NT2/D1 (cell line): Measurements from ENCODE around the gene MIA2.

ENCODE experiments used
- DNase-seq: peaks from one replicate; pipeline ENCODE4 v3.0.0-alpha.2; 2011; ENCODE audit warnings: low read depth, low spot score
- H3K27me3 ChIP-seq: 2 replicates; pipeline ENCODE4 v1.6.0; 2011; ENCODE audit warnings: mild to moderate bottlenecking; ENCODE audit not compliant: insufficient read length, insufficient read depth
- H3K36me3 ChIP-seq: 2 replicates; pipeline ENCODE4 v1.6.1; 2011; ENCODE audit warnings: mild to moderate bottlenecking, low read length, mixed read lengths; ENCODE audit not compliant: insufficient read depth, insufficient read length
- H3K4me1 ChIP-seq: 2 replicates; pipeline ENCODE4 v1.5.1; 2011; ENCODE audit not compliant: insufficient read depth, insufficient read length
- H3K4me3 ChIP-seq: 2 replicates; pipeline ENCODE4 v1.5.1; 2011; ENCODE audit warnings: low read depth; ENCODE audit not compliant: insufficient read length
- H3K9ac ChIP-seq: 2 replicates; pipeline ENCODE4 v1.6.0; 2011; ENCODE audit warnings: low read depth; ENCODE audit not compliant: insufficient read length
- H3K9me3 ChIP-seq: 2 replicates; pipeline ENCODE4 v1.5.1; 2011; ENCODE audit warnings: mild to moderate bottlenecking, low read length; ENCODE audit not compliant: insufficient read depth
- SUZ12 ChIP-seq: IDR thresholded peaks from 2 replicates; pipeline ENCODE4 v1.6.1; 2011; ENCODE audit not compliant: insufficient read length, insufficient read depth; ENCODE audit errors: extremely low read depth
- YY1 ChIP-seq: IDR thresholded peaks from 2 replicates; pipeline ENCODE4 v1.6.1; 2011; ENCODE audit not compliant: insufficient read length, insufficient read depth
- ZNF274 ChIP-seq: IDR thresholded peaks from 2 replicates; pipeline ENCODE4 v1.6.1; 2011; ENCODE audit warnings: mild to moderate bottlenecking, low read depth, low read length

Gene MIA2

DNA sequence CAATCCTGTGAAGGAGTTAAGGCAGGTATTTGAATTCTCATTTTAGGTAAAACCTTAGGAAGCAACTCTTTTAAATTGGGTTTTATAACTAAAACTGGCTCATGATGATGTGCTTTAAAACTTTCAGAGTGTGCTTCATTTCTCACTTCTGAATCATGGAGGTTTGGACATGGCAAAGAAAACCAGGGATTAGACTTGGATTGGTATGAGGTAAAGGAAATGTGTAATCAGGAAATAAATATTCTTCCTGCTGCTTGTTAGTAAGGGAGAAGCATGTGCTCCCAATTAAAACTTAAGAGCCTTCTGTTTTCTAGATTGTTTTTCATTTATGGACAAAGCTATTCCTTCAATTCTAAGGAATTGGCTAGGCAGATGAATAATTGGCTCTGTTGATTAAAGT lies 141.1 kb downstream of the MIA2 start:
- TF ChIP-seq SUZ12 = no peak
- TF ChIP-seq ZNF274 = no peak
- TF ChIP-seq YY1 = no peak
- DNase-seq = no peak
- Histone ChIP-seq H3K9me3 (no peaks in the 10 kb centered on the region), H3K36me3 (peaks cover 4% of the 10 kb centered on the region), H3K4me3 (no peak overlapping the region), H3K9ac (no peak overlapping the region), H3K4me1 (no peaks in the 10 kb centered on the region), H3K27me3 (no peaks in the 10 kb centered on the region)

DNA sequence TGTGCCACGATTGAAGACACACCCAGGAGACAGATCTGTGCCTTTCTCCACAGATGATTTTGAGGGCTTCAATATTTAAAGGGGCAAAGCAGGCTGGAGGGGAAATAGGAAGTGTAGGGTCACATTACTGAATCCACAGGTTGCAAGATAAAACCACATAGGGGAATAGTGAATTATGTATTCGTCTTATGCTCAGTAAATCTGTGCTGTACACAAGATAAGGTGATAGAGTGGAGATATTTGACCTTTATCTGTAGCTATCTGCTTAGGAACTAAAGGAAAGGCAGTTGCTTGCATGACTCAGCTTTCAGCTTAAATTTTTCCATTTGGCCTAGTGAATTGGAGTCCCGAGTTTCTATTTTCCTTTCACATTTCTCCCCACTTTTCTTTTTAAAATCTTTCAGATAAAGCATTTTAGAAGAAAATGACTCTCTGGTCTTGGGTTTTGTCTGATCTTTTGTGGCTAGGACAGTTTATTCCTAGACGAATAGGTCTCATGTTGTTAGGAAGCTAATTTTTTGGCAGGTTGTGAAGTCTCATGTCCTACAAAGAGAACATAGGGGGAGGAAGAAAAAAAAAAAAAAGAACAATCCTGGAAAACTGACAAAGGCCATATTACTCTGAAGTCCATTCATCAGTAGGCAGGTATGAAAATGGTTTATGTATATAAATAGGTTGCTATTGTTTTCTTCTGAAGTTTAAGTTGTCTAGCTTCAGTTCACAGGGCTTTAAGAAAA lies 143.1 kb downstream of the MIA2 start:
- no peaks in the 10 kb centered on the region for H3K4me1 ChIP-seq
- TF ChIP-seq YY1 (no peak), SUZ12 (no peak), ZNF274 (no peak)
- H3K9me3 ChIP-seq = no peaks in the 10 kb centered on the region
- no peak for DNase-seq
- H3K4me3 ChIP-seq = no peak overlapping the region
- no peaks in the 10 kb centered on the region for H3K27me3 ChIP-seq
- no peaks in the 10 kb centered on the region for H3K36me3 ChIP-seq
- H3K9ac ChIP-seq = no peak overlapping the region

DNA sequence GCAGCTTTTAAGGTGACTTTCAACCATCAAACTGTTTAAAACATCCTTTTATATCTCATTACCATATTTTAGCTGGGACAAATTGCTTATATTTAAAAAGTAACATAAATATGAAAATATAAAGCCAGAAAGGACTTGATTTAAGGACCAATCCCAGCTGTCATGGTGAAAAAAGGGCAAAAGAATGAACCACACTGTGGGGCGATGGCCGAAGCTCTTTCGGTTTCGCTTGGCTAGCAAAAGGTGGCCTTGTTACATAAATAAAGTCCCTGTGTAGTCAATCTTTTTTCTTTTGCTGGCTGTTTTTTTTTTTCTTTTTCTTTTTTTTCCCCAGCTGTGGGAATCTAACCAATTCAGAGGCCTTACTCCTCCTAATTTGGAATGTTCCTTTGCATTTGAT lies 147.7 kb downstream of the MIA2 start:
- H3K9me3 ChIP-seq = no peaks in the 10 kb centered on the region
- H3K36me3 ChIP-seq = no peaks in the 10 kb centered on the region
- no peak for TF ChIP-seq SUZ12
- no peak for TF ChIP-seq YY1
- no peak for TF ChIP-seq ZNF274
- no peak overlapping the region for H3K4me3 ChIP-seq
- no peak overlapping the region for H3K9ac ChIP-seq
- H3K27me3 ChIP-seq = no peaks in the 10 kb centered on the region
- no peak for DNase-seq
- H3K4me1 ChIP-seq = no peaks in the 10 kb centered on the region

DNA sequence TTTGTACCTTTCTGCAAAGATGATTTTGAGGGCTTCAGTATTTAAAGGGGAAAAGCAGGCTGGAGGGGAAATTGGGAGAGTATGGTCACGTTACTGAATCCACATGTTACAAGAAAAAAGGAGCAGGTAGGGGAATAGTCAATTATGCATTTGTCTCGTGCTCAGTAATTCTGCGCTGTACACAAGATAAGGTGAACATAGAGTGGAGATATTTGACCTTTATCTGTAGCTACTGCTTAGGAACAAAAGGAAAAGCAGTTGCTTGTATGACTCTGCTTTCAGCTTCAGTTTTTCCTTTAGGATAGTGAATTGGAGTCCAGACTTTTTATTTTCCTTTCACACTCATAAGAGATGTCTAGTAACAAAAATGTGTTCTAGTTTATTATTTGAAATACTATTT lies 148.7 kb downstream of the MIA2 start:
- no peak for DNase-seq
- no peak for TF ChIP-seq SUZ12
- no peak for TF ChIP-seq YY1
- TF ChIP-seq ZNF274 = no peak
- Histone ChIP-seq H3K27me3 (no peaks in the 10 kb centered on the region), H3K4me3 (no peak overlapping the region), H3K9me3 (no peaks in the 10 kb centered on the region), H3K4me1 (no peaks in the 10 kb centered on the region), H3K9ac (no peak overlapping the region), H3K36me3 (no peaks in the 10 kb centered on the region)

DNA sequence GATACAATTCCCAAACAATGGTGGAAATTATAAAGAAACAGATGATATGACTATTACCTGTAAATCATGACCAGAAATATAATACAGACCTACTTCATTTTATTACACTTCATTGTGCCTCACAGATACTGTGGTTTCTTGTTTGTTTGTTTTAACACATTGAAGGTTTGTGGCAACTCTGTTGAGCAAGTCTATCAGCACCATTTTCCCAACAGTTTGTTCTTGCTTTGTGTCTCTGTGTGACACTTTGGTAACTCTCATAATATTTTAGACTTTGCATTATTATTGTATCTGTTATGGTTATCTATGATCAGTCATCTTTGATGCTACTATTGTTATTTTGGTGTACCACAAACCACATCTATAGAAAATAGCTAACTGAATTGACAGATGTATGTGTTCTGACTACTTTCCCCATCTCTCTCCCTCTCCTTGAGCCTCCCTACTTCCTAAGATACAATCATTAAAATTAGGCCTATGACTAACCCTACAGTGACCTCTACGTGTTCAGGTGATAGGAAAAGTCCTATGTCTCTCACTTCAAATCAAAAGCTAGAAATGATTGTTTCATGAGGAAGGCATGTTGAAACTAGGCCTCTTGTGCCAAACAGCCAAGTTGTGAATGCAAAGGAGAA lies 149.4 kb downstream of the MIA2 start:
- H3K9ac ChIP-seq = no peak overlapping the region
- H3K36me3 ChIP-seq = no peaks in the 10 kb centered on the region
- no peak for DNase-seq
- no peaks in the 10 kb centered on the region for H3K9me3 ChIP-seq
- TF ChIP-seq SUZ12 (no peak), YY1 (no peak), ZNF274 (no peak)
- H3K27me3 ChIP-seq = no peaks in the 10 kb centered on the region
- no peaks in the 10 kb centered on the region for H3K4me1 ChIP-seq
- no peak overlapping the region for H3K4me3 ChIP-seq

DNA sequence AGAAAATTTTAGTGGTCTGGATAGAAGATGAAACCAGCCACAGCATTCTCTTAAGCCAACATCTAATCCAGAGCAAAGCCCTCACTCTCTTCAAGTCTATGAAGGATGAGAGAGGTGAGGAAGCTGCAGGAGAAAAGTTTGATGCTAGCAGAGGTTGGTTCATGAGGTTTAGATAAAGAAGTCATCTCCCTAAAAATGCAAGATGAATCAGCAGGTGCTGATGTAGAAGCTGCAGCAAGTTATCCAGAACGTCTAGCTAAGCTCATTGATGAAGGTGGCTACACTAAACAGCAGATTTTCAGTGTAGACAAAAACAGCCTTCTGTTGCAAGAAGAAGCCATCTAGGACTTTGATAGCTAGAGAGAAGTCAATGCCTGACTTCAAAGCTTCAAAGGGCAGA lies 150.0 kb downstream of the MIA2 start:
- no peak for DNase-seq
- H3K9ac ChIP-seq = no peak overlapping the region
- TF ChIP-seq YY1 (no peak), ZNF274 (no peak), SUZ12 (no peak)
- no peaks in the 10 kb centered on the region for H3K4me1 ChIP-seq
- H3K27me3 ChIP-seq = no peaks in the 10 kb centered on the region
- H3K9me3 ChIP-seq = no peaks in the 10 kb centered on the region
- no peaks in the 10 kb centered on the region for H3K36me3 ChIP-seq
- no peak overlapping the region for H3K4me3 ChIP-seq

DNA sequence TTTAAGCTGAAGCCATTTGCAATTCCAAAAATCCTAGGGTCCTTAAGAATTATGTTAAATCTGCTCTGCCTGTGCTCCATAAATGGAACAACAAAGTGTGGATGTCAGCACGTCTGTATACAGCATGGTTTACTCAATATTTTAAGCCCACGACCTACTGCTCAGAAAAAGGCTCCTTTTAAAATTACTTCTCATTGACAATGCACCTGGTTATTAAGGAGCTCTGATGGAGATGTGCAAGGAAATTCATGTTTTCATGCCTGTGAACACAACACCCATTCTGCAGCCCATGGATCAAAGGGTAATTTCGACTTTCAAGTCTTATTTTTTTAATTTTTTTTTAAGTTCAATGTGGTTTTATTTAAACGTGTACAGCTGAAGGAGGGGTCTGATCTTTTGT lies 150.5 kb downstream of the MIA2 start:
- Histone ChIP-seq H3K36me3 (no peaks in the 10 kb centered on the region), H3K9ac (no peak overlapping the region), H3K4me3 (no peak overlapping the region), H3K9me3 (no peaks in the 10 kb centered on the region), H3K27me3 (no peaks in the 10 kb centered on the region), H3K4me1 (no peaks in the 10 kb centered on the region)
- TF ChIP-seq YY1 (no peak), ZNF274 (no peak), SUZ12 (no peak)
- no peak for DNase-seq
